Thoracic aorta (tissue), 2 donors: ENCODE data around the gene CFAP57. TPM values are rescaled to one million over a fixed set of nuclear protein-coding genes. Genes with fewer than 3 reads are reported as not detected.

Experiments used
- ATAC-seq: fragments of 150-250 bp; one replicate; pipeline ENCODE4 v1.8.0; 2017; ENCODE audit warnings: low read depth; ENCODE audit not compliant: insufficient number of reproducible peaks, low FRiP score
- DNase-seq: peaks from one replicate; pipeline ENCODE4 v3.0.0-alpha.2; 2020; ENCODE audit warnings: low spot score
- H3K27ac ChIP-seq, 2 donors: fragments of 200-600 bp; sonication (generic); 1 replicate in 1 of 2; 2 replicates in 1 of 2; pipeline ENCODE4 v1.5.1; 2016; ENCODE audit warnings: mild to moderate bottlenecking in 2 of 2, moderate library complexity in 2 of 2
- H3K27me3 ChIP-seq: fragments of 200-600 bp; sonication (generic); replicated peaks from 2 replicates; pipeline ENCODE4 v1.6.0; 2016; ENCODE audit warnings: mild to moderate bottlenecking; ENCODE audit not compliant: insufficient read depth
- H3K36me3 ChIP-seq: fragments of 200-600 bp; sonication (generic); one replicate; pipeline ENCODE4 v1.5.1; 2016
- H3K4me1 ChIP-seq, 2 donors: fragments of 200-600 bp; sonication (generic); 1 replicate in 1 of 2; 2 replicates in 1 of 2; pipeline versions ENCODE4 v1.5.1 to v1.6.0; 2016; ENCODE audit warnings: low read depth in 2 of 2, mild to moderate bottlenecking in 1 of 2; ENCODE audit not compliant: control insufficient read depth in 1 of 2
- H3K4me3 ChIP-seq: fragments of 200-600 bp; sonication (generic); 2 replicates; pipeline ENCODE4 v1.5.1; 2016; ENCODE audit warnings: mild to moderate bottlenecking
- H3K9me3 ChIP-seq: fragments of 200-600 bp; sonication (generic); 2 replicates; pipeline ENCODE4 v1.5.1; 2016
- total RNA-seq, 2 donors: library from RNA; depleted of rRNA; stranded (reverse); fragments of >200 nt; gene quantifications; one replicate each; pipeline versions ENCODE4 v1.1.0 to v1.2.3, GENCODE V29; 2016
- TF ChIP-seq, protein P1 (sequence below): fragments of 200-600 bp; sonication (generic); IDR thresholded peaks from one replicate; pipeline ENCODE4 v1.5.1; 2019; ENCODE audit warnings: antibody characterized with exemption

CFAP57 gene
- total RNA-seq, 2 donors from 2014 or later: 0.27 to 0.42 TPM

DNA sequence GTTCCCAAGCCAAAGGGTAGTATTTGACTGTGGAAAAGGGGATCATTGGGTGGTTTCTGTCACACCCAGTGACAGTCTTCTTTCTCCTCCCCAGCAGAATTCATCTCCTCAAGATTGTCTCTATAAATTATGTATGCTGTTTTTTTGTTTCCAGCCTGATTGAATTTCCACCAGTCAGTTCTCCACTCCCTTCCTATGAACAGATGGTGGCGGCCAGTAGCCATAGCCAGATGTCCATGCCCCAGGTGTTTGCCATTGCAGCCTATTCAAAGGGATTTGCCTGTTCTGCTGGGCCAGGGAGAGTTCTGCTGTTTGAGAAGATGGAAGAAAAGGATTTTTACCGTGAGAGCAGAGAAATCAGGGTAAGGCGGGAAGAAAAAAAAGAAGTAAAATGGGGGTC is 12.9 kb downstream of the CFAP57 start:
- Histone ChIP-seq H3K36me3 (no peaks in the 10 kb centered on the region), H3K27ac (no peak overlapping the region), H3K4me1 (no peaks in the 10 kb centered on the region), H3K9me3 (no peaks in the 10 kb centered on the region), H3K4me3 (no peak overlapping the region), H3K27me3 (no peaks in the 10 kb centered on the region)
- TF ChIP-seq, protein P1, sequence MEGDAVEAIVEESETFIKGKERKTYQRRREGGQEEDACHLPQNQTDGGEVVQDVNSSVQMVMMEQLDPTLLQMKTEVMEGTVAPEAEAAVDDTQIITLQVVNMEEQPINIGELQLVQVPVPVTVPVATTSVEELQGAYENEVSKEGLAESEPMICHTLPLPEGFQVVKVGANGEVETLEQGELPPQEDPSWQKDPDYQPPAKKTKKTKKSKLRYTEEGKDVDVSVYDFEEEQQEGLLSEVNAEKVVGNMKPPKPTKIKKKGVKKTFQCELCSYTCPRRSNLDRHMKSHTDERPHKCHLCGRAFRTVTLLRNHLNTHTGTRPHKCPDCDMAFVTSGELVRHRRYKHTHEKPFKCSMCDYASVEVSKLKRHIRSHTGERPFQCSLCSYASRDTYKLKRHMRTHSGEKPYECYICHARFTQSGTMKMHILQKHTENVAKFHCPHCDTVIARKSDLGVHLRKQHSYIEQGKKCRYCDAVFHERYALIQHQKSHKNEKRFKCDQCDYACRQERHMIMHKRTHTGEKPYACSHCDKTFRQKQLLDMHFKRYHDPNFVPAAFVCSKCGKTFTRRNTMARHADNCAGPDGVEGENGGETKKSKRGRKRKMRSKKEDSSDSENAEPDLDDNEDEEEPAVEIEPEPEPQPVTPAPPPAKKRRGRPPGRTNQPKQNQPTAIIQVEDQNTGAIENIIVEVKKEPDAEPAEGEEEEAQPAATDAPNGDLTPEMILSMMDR: no peak
- ATAC-seq (no peak), DNase-seq (no peak)

DNA sequence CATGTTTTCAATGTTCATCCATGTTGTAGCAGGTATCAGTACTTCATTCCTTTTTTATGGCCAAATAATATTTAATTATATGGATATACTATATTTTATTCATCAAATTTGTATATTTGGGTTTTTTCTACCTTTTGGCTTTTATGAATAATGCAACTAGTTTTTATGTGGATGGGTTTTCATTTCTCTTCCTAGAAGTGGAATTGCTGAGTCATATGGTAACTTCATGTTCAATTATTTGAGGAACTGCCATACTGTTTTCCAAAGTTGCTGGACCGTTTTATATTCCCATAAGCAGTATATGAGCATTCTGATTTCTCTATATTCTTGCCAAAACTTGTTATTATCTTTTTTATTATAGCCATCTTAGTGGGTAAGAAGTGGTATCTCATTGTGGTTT is 16.0 kb downstream of the CFAP57 start:
- no peak for ATAC-seq
- no peak overlapping the region for H3K4me3 ChIP-seq
- H3K27ac ChIP-seq: no peak overlapping the region
- H3K36me3 ChIP-seq: no peaks in the 10 kb centered on the region
- DNase-seq: no peak
- TF ChIP-seq, protein P1: no peak
- H3K4me1 ChIP-seq: no peaks in the 10 kb centered on the region
- H3K9me3 ChIP-seq: no peaks in the 10 kb centered on the region
- no peaks in the 10 kb centered on the region for H3K27me3 ChIP-seq

DNA sequence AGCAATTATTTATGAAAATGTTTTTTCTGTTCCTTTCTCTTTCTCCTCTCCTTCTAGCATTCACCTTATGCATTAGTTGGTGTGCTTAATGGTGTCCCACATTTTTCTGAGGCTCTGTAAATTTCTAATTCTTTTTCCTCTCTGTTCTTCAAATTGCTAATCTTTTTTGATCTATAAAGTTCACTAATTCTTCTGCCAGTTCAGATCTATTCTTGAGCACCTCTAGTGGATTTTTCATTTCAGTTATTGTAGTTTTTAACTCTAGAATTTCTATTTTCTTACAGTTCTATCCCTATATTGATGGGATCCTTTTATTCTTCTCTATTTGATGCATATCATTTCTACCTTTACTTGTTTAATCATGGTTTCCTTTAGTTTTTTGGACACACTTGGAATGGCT is 22.4 kb downstream of the CFAP57 start:
- Histone ChIP-seq H3K4me3 (no peak overlapping the region), H3K27me3 (no peaks in the 10 kb centered on the region), H3K36me3 (no peaks in the 10 kb centered on the region), H3K4me1 (no peaks in the 10 kb centered on the region), H3K27ac (no peak overlapping the region), H3K9me3 (peaks cover 3% of the 10 kb centered on the region)
- no peak for ATAC-seq
- DNase-seq: no peak
- TF ChIP-seq, protein P1: no peak

DNA sequence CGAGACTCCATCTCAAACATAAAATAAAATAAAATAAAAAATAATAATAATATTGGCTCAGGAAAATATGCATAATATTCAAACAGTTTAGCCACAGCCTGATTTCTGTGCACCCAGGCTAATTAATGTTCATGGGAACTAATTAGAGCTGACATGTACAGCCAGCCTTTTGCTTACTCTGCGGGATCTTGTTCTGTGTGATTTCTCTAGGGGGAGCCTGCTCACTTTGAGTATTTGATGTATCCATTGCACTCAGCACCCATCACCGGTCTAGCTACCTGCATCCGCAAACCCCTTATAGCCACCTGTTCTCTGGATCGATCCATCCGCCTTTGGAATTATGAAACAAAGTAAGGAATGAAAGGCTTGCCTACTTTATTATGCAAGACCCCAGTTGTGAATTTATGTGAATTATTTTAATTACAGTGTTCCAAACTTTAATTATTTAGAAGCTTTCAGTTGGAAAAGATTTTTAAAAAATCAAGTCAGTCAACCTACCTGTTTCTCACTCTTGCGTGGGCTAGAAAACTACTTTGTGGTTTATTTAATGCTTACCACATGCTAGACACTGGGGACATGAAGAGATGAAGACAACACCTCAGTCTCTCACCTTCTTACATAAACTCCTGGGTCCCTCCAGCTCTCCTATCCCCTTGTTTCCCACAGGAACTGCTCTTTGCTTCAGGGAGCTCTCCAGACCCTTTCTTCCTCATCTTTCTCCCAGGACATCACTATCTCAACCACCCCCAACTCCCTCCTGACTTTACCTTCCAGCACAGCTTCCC is 25.4 kb downstream of the CFAP57 start:
- H3K9me3 ChIP-seq: peaks cover 3% of the 10 kb centered on the region
- no peak for ATAC-seq
- DNase-seq: no peak
- H3K36me3 ChIP-seq: no peaks in the 10 kb centered on the region
- no peak overlapping the region for H3K4me3 ChIP-seq
- no peaks in the 10 kb centered on the region for H3K4me1 ChIP-seq
- TF ChIP-seq, protein P1: no peak
- no peaks in the 10 kb centered on the region for H3K27me3 ChIP-seq
- H3K27ac ChIP-seq: no peak overlapping the region

DNA sequence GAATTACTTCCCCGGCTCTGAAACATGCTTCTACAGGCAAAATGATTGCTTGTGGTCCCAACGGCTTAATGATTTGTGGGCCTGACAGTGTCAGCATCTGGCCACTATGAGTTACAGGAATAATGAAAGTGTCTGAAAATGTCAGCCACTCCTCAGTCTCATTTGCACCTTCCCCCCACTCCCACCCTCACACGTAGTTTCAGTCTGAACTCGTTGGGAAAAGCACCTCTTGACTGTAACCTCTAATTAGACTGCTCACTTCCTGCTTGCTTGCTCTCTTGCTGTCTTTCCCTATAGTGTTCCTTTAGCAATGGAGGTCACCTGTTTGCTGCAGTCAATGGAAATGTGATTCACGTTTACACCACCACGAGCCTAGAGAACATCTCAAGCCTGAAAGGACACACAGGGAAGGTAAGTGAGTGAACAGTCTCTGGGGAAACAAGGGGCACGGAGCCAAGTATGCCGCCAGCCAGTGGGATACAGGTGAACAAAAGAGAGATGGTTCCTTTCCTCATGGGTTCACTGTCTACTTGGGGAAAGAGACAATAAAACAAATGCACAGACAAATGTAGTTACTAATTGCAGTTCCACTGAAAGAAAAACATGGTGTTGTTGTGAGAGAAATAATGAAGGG is 27.1 kb downstream of the CFAP57 start:
- H3K27me3 ChIP-seq: no peaks in the 10 kb centered on the region
- TF ChIP-seq, protein P1: no peak
- no peak overlapping the region for H3K4me3 ChIP-seq
- H3K9me3 ChIP-seq: peaks cover 3% of the 10 kb centered on the region
- no peak overlapping the region for H3K27ac ChIP-seq
- no peaks in the 10 kb centered on the region for H3K36me3 ChIP-seq
- DNase-seq: no peak
- no peaks in the 10 kb centered on the region for H3K4me1 ChIP-seq
- no peak for ATAC-seq
